Measurements from ENCODE around the gene CPT1C.

Gene CPT1C

GRCh38 chr19:49739933-49740332 is 49.0 kb downstream of the CPT1C start:
- Mint-ChIP-seq H3K27ac (no peak overlapping the region), H3K36me3 (no peaks in the 10 kb centered on the region), H3K9me3 (no peaks in the 10 kb centered on the region), H3K4me3 (no peak overlapping the region), H3K27me3 (no peaks in the 10 kb centered on the region), H3K4me1 (peaks cover 7% of the 10 kb centered on the region)
- no peak for ATAC-seq

- peaks cover 12% of the 10 kb centered on the region for H3K4me1 Mint-ChIP-seq
- no peaks in the 10 kb centered on the region for H3K36me3 Mint-ChIP-seq
- no peak for ATAC-seq
- H3K9me3 Mint-ChIP-seq: peaks cover 3% of the 10 kb centered on the region
- peaks cover 1% of the 10 kb centered on the region for H3K27me3 Mint-ChIP-seq
- H3K4me3 Mint-ChIP-seq: no peak overlapping the region
- H3K27ac Mint-ChIP-seq: no peak overlapping the region
Measured at GRCh38 chr19:49741210-49741844, 50.4 kb downstream of the CPT1C start.

GRCh38 chr19:49744946-49745381 is 54.0 kb downstream of the CPT1C start:
- Mint-ChIP-seq H3K27me3 (peaks cover 27% of the 10 kb centered on the region), H3K36me3 (no peaks in the 10 kb centered on the region), H3K9me3 (peaks cover 3% of the 10 kb centered on the region), H3K4me3 (peak overlapping the region; percentile 11), H3K4me1 (peaks cover 5% of the 10 kb centered on the region), H3K27ac (no peak overlapping the region)
- no peak for ATAC-seq

GRCh38 chr19:49746206-49746958 is 55.5 kb downstream of the CPT1C start:
- H3K4me1 Mint-ChIP-seq: peaks cover 5% of the 10 kb centered on the region
- H3K27me3 Mint-ChIP-seq: peaks cover 35% of the 10 kb centered on the region
- no peaks in the 10 kb centered on the region for H3K36me3 Mint-ChIP-seq
- peak; percentile 54 for ATAC-seq
- H3K27ac Mint-ChIP-seq: no peak overlapping the region
- peaks cover 3% of the 10 kb centered on the region for H3K9me3 Mint-ChIP-seq
- no peak overlapping the region for H3K4me3 Mint-ChIP-seq

- Mint-ChIP-seq H3K4me3 (no peak overlapping the region), H3K27me3 (peaks cover 35% of the 10 kb centered on the region), H3K36me3 (no peaks in the 10 kb centered on the region), H3K27ac (no peak overlapping the region), H3K4me1 (peaks cover 5% of the 10 kb centered on the region), H3K9me3 (peaks cover 3% of the 10 kb centered on the region)
- ATAC-seq: no peak
Measured at GRCh38 chr19:49749055-49749716, 58.3 kb downstream of the CPT1C start.

- ATAC-seq: no peak
- H3K9me3 Mint-ChIP-seq: peaks cover 3% of the 10 kb centered on the region
- no peak overlapping the region for H3K4me3 Mint-ChIP-seq
- H3K36me3 Mint-ChIP-seq: no peaks in the 10 kb centered on the region
- peaks cover 5% of the 10 kb centered on the region for H3K4me1 Mint-ChIP-seq
- H3K27ac Mint-ChIP-seq: no peak overlapping the region
- H3K27me3 Mint-ChIP-seq: peaks cover 35% of the 10 kb centered on the region
Measured at GRCh38 chr19:49749771-49750170, 58.9 kb downstream of the CPT1C start.

GRCh38 chr19:49752701-49753100 is 61.8 kb downstream of the CPT1C start:
- no peaks in the 10 kb centered on the region for H3K4me1 Mint-ChIP-seq
- peaks cover 3% of the 10 kb centered on the region for H3K9me3 Mint-ChIP-seq
- H3K27me3 Mint-ChIP-seq: peaks cover 20% of the 10 kb centered on the region
- ATAC-seq: no peak
- H3K27ac Mint-ChIP-seq: no peak overlapping the region
- H3K36me3 Mint-ChIP-seq: no peaks in the 10 kb centered on the region
- no peak overlapping the region for H3K4me3 Mint-ChIP-seq

- peaks cover 10% of the 10 kb centered on the region for H3K27me3 Mint-ChIP-seq
- H3K4me1 Mint-ChIP-seq: no peaks in the 10 kb centered on the region
- no peak for ATAC-seq
- H3K36me3 Mint-ChIP-seq: no peaks in the 10 kb centered on the region
- H3K4me3 Mint-ChIP-seq: no peak overlapping the region
- no peak overlapping the region for H3K27ac Mint-ChIP-seq
- peaks cover 3% of the 10 kb centered on the region for H3K9me3 Mint-ChIP-seq
Measured at GRCh38 chr19:49755956-49756355, 65.0 kb downstream of the CPT1C start.

- Mint-ChIP-seq H3K4me1 (no peaks in the 10 kb centered on the region), H3K27me3 (peaks cover 10% of the 10 kb centered on the region), H3K4me3 (no peak overlapping the region), H3K9me3 (peaks cover 3% of the 10 kb centered on the region), H3K36me3 (no peaks in the 10 kb centered on the region), H3K27ac (no peak overlapping the region)
- no peak for ATAC-seq
Measured at GRCh38 chr19:49758292-49758691, 67.4 kb downstream of the CPT1C start.

- H3K4me3 Mint-ChIP-seq: no peak overlapping the region
- peaks cover 10% of the 10 kb centered on the region for H3K27me3 Mint-ChIP-seq
- no peaks in the 10 kb centered on the region for H3K4me1 Mint-ChIP-seq
- no peaks in the 10 kb centered on the region for H3K9me3 Mint-ChIP-seq
- H3K27ac Mint-ChIP-seq: no peak overlapping the region
- ATAC-seq: no peak
- H3K36me3 Mint-ChIP-seq: no peaks in the 10 kb centered on the region
Measured at GRCh38 chr19:49761249-49761624, 70.3 kb downstream of the CPT1C start.

GRCh38 chr19:49761625-49762311 is 70.9 kb downstream of the CPT1C start:
- Mint-ChIP-seq H3K9me3 (no peaks in the 10 kb centered on the region), H3K36me3 (no peaks in the 10 kb centered on the region), H3K27me3 (peaks cover 10% of the 10 kb centered on the region), H3K4me3 (no peak overlapping the region), H3K4me1 (no peaks in the 10 kb centered on the region), H3K27ac (no peak overlapping the region)
- no peak for ATAC-seq

GRCh38 chr19:49763230-49763629 is 72.3 kb downstream of the CPT1C start, which contains the start of gene TSKS:
TSS of gene TSKS (minus strand) at chr19:49763306. CDS start at chr19:49763247, 59 bp downstream.
- ATAC-seq: no peak
- H3K4me3 Mint-ChIP-seq: no peak within 1 kb of the TSS
- H3K4me1 Mint-ChIP-seq: peaks cover 13% of the 10 kb centered on the region
- H3K9me3 Mint-ChIP-seq: no peaks in the 10 kb centered on the region
- H3K27me3 Mint-ChIP-seq: peaks cover 7% of the 10 kb centered on the region
- peaks cover 7% of the 10 kb centered on the region for H3K36me3 Mint-ChIP-seq
- H3K27ac Mint-ChIP-seq: no peak within 1 kb of the TSS

Measured in stimulated activated memory B cell treated with anti-CD40 and anti-IgM and Interleukin-4, amounts not matched to agents 10 μg/mL and 1 μg/mL and 100 μg/mL, for 72 hours (primary cell).